GM19463 (cell line): ENCODE measurements around the gene SDK1.

Experiments
- ATAC-seq: cut with Tn5 transposase; IDR thresholded peaks from one replicate; pipeline ENCODE4 v1.9.1; 2021; ENCODE audit warnings: mild to moderate bottlenecking, moderate library complexity; ENCODE audit not compliant: unreplicated experiment

Gene SDK1

GRCh38 chr7:4115941-4116610 lies 815.0 kb downstream of the SDK1 start:
- ATAC-seq: no peak

GRCh38 chr7:4119848-4120247 lies 818.8 kb downstream of the SDK1 start:
- ATAC-seq: no peak

GRCh38 chr7:4123346-4123745 lies 822.3 kb downstream of the SDK1 start:
- ATAC-seq: no peak

DNA sequence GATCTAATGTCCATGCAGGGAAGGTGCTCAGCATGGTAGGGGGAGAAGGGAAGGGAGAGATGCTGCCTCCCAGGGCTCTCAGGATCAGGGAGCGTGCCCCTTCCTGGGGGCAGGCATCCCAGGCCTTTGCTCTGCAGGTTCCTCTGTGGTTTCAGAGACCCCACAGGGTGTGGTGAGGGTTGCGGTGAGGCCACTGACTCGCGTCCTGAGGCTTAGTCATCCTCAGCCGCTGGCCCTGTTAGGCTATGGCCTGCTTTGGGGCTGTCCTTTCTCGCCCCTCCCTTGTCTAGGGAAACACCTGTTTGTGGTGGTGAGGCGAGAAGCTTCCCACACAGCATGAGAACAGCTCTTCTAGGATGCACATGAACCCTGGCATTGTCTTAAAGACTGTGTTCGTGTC lies 822.8 kb downstream of the SDK1 start:
- no peak for ATAC-seq

GRCh38 chr7:4124556-4125477 lies 823.8 kb downstream of the SDK1 start:
- no peak for ATAC-seq

DNA sequence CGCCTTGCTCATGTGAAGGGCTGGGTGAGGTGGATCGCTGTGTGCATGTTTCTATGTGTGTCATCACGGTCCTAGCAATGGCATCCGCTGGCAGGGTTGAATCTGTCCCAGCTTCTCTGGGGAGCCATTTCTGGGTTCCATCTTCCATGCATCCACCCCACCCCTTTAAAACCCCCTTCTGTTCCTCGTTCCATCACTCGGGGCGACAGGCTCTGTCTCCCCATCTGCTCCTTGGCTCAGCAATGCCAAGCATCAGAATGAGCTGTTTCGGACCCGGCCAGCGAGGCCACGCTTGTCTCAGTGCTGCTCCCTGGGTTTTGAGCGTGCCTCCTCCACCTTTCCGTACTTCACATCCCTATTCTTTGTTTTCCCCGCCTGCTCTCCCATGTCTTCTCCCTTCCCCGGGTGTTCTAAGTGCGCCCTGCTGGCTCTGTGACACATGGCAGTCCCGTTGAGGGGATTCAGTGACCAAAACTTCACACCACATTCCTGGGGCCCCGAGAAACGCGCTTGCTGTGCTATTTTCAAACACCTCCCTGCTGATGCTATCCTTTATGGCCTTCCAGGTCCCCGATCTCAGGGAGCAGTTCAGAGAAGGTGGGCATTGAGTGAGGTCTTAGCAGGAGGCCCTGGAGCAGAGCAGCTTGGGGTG lies 827.0 kb downstream of the SDK1 start:
- ATAC-seq: no peak

DNA sequence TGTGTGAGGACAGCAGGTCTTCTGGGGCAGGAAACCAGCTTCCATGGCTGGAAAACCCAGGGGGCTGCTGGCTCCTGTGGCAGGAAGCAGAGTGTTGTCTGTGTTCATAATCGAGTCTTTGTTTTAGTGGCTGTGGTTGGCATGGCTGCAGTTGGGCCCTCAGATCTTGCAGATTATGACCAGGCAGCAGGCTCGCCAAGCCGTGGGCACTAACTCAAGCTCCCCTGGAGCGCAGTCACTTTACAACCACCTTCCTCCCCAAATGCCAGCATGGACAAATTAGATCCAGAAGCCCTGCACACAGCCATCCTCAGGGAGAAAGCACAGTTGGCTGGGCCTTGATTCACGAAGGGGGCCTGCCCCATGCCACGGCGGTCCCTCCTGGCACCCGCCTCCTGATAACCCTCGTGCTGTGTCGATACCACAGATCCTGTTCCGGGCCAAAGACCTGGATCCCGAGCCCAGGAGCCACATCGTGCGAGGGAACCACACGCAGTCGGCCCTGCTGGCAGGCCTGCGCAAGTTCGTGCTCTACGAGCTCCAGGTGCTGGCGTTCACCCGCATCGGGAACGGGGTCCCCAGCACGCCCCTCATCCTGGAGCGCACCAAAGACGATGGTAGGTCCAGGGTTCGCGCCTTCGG lies 828.5 kb downstream of the SDK1 start:
- no peak for ATAC-seq

DNA sequence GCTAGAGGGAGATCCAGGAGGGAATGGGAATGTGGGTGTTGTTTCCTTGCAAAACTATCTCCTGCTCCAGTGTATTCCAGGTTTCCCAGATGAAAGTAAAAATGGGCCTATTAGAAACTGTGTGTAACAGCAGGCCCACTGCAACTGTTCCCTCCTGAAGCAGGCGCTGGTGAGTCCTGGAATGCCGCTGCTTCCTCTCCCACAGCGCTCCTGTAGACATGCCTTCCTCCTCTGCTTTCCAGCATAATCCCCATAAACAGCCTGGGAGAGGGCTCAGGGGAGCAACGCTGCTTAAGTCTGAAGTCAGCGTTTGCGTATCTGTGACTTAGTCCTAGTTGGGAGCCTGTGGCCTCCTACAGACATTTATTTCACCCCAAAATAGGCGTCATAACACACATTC lies 830.0 kb downstream of the SDK1 start:
- ATAC-seq: no peak

- no peak for ATAC-seq
Observed at GRCh38 chr7:4132221-4132620, 831.2 kb downstream of the SDK1 start.

GRCh38 chr7:4133491-4134044 lies 832.5 kb downstream of the SDK1 start:
- ATAC-seq: no peak

- no peak for ATAC-seq
Observed at GRCh38 chr7:4134204-4134603, 833.2 kb downstream of the SDK1 start.

DNA sequence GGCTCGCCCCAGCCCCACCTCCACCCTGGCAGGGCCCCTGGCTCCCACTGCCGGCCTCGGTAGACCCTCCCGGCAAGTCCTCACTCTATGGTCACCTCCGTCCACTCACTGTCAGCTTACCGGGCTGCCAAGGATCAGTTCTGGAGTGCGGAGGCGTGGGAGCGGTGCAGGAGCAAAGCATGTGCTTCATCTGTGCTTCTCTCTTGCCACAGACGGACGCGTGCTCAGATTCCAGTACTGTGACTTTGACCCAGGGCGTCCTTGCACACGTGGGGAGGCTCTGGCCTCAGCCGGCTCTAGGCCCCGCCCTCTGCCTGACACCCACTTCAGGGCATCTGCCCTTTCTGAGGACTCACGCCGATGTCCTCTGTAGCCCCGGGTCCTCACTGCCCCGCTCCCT lies 833.6 kb downstream of the SDK1 start:
- ATAC-seq: no peak

DNA sequence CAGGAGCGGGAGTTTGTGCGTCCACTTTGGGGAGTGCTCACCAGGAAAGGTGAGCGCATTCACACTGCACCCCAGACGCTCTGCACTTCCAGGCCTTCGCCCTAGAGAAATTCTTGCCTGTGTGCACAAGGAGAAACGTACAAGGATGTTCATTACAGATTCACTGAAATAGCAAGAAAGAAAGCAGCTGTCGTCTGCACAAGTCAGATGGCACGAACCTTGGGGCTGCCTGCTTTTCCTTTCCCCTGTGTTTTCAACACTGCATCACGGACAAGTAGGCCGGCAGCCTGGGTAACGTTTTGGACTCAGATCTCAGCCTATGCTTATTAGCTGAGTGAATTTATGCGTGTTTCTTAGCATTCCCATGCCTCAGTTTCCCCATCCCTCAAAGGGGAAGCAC lies 834.2 kb downstream of the SDK1 start:
- no peak for ATAC-seq

- ATAC-seq: no peak
Observed at GRCh38 chr7:4136036-4136435, 835.0 kb downstream of the SDK1 start.

GRCh38 chr7:4136501-4137110 lies 835.6 kb downstream of the SDK1 start:
- ATAC-seq: no peak

DNA sequence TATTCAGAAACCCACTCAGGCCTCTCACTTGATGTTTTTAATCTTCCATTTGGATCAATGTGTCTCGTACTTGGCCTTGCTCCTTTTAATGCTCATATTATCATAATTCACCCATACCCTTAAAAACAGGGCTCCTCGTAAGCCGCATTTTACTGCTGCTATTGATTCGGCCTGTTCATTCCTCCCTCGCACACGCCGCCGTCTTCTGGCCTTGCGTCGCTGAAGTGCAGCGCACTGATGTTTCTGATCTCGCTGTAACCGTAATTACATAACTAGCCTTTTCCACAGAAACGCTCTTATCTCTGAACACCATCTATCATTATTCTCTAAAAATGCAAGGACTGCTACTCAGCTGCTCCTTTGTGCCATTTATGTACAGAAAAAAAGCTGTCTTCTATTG lies 836.5 kb downstream of the SDK1 start:
- ATAC-seq: no peak

GRCh38 chr7:4138866-4139265 lies 837.8 kb downstream of the SDK1 start:
- no peak for ATAC-seq

DNA sequence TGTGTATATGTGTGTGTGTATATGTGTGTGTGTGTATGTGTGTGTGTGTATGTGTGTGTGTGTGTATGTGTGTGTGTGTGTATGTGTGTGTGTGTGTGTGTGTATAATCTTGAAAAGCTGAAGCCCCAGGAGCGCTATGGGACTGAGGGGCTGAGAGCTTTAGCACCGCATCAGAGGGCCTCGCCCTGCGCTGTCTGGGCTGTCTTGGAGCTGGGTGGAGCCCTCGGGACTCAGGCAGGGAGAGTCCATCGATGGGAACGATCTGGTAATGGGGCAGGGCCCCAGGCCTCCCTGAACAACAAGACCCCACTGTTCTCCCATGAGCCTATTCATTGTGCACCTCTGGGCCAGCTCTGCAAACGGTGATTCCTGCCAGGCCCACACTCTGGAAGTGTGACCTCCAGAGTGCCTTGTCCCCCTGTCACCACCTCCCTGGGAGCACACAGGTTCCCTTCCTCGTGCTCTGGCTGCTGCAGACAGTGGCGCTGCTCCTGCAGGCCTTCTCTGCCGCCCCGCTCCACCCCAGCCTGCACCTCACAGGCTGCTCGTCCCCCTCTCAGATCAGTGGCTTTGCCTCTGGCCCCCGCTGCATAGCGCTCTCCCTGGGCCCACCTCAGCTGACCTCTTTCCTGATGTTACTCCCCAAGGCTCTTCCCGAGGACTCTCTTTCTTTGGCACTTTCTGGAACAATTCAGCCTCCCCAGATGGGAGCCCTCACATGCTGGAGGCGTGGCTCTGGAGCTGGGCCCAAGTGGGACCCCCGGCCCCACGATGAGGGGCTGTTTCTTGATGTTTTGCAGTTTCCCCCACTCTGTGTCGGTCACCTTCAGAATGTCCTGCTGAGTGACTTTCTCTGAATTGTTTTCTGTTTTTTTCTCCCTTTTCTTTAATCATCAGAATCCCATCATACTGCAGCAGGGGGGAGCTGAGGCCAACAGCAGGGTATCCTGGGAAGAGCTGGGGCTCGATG lies 838.9 kb downstream of the SDK1 start:
- no peak for ATAC-seq

- no peak for ATAC-seq
Observed at GRCh38 chr7:4140933-4141332, 839.9 kb downstream of the SDK1 start.
